HG03097 (cell line): ENCODE results near the gene NECTIN3.

ENCODE experiments used
- ATAC-seq: cut with Tn5 transposase; IDR thresholded peaks from one replicate; pipeline ENCODE4 v1.9.1; 2021; ENCODE audit not compliant: unreplicated experiment, low FRiP score

NECTIN3 gene

DNA sequence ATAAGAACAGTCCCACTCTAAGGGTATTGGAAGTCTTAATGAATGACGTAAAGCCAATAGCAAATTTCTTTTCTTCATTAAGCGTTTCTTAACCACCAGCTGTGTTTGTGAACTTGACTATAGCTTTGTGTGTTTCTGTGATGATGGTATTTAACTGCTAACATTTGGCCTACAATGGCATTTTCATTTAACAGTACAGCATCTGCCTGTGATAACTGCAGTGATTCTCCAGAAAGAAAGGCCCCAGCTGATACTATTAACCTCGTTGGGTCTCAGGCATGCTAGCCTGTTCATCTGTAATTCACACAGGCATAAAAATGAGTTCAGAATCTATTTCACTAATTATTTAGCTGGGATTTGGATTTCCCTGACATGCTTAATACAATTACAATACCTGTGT is 121.9 kb downstream of the NECTIN3 start:
- no peak for ATAC-seq

DNA sequence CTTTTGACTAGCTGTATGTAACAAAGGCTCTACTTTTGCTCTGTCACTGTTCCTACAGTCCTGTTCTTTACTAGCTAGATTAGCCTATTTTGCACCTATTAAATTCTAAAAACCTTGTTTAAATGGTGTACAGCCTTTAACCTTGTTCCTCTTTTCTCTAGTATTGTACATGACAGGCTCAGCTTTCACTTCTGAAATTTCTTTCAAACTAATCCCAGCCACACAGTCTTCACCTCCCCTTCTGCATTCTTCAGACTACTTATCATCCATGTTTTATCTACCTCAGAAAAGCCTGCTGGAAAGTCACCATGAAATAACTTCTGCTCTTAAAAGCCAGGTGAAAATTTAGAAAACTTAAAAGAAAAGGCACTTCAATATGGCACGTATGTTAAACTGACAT is 122.4 kb downstream of the NECTIN3 start:
- ATAC-seq, result no peak

GRCh38 chr3:111197485-111197884 is 125.9 kb downstream of the NECTIN3 start:
- ATAC-seq, result no peak

DNA sequence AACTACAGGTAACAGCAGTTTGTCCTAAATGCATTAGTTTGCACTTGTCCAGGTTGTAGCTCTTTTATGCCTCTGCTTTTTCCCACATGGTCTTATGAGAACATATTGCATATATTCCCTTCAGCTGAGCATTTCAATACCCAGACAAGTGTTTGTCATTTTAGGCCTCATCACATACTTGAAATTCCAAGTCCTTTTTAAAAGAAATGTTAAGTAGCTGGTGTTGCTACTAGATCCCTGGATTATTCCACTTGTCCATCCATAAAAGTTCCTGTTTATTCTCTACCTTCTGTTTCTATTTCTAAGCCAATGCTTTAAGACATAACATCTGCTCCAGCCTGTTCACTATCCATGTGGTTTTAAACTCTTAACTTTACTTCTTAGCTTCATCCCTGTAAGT is 128.4 kb downstream of the NECTIN3 start:
- no peak for ATAC-seq

- no peak for ATAC-seq
These were observed 138.5 kb downstream of the NECTIN3 start for GRCh38 chr3:111210003-111210711.

- ATAC-seq, result no peak
These were observed 139.4 kb downstream of the NECTIN3 start for GRCh38 chr3:111210866-111211564.

GRCh38 chr3:111212511-111212910 is 140.9 kb downstream of the NECTIN3 start:
- ATAC-seq, result no peak

GRCh38 chr3:111215481-111215880 is 143.9 kb downstream of the NECTIN3 start:
- ATAC-seq, result no peak

GRCh38 chr3:111218615-111219014 is 147.0 kb downstream of the NECTIN3 start:
- no peak for ATAC-seq

DNA sequence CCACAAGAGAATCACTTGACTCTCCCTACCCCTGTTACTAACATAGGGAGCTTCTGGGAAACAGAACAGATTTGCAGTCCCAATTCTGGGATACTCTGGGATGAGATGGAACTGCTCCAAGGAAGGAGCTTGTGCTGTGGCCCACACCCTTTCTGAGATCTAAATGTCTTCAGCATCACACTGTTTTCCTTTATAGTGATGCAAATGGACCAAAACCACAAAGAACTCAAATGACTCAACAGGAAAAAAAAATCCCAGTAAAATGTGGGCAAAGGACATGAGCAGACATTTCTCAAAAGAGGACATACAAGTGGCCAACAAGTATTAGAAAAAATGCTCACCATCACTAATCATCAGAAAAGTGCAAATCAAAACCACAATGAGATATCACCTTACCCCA is 155.6 kb downstream of the NECTIN3 start:
- ATAC-seq, result no peak

GRCh38 chr3:111229301-111229700 is 157.7 kb downstream of the NECTIN3 start:
- ATAC-seq, result no peak

GRCh38 chr3:111236836-111237713 is 165.5 kb downstream of the NECTIN3 start:
- ATAC-seq, result no peak

- ATAC-seq, result no peak
These were observed 166.3 kb downstream of the NECTIN3 start for GRCh38 chr3:111237946-111238345.

- ATAC-seq, result peak; percentile 100
These were observed 167.3 kb downstream of the NECTIN3 start for GRCh38 chr3:111238885-111239284.

DNA sequence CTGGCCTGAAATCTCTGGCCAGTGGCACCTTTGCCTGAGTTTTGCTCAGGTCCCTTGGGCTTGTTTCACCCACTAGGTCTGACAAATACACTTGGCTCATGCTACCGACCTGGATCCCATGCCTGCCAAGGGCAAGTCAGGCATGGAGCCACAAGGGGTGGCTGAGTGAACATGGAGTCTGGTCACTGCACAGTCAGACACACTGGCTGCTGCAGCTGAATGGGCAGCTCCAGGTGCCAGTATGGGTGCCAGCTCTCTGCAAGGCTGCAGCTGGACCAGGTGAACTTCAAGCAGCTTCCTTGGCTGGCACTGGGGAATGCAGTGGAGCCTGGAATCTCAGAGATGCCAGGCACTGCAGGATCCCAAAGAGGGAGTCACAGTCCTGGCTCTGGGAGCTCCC is 170.3 kb downstream of the NECTIN3 start:
- no peak for ATAC-seq
